EL (cell line): ENCODE data around the gene ORC5.
"Not testable (repeated sequence)": the region's sequence is repeated elsewhere in the genome, so short reads cannot be mapped to it uniquely, and the experiment has no call there.

Experiments used
- DNase-seq: peaks from one replicate; pipeline ENCODE4 v3.0.0-alpha.2; 2016

ORC5 gene

DNA sequence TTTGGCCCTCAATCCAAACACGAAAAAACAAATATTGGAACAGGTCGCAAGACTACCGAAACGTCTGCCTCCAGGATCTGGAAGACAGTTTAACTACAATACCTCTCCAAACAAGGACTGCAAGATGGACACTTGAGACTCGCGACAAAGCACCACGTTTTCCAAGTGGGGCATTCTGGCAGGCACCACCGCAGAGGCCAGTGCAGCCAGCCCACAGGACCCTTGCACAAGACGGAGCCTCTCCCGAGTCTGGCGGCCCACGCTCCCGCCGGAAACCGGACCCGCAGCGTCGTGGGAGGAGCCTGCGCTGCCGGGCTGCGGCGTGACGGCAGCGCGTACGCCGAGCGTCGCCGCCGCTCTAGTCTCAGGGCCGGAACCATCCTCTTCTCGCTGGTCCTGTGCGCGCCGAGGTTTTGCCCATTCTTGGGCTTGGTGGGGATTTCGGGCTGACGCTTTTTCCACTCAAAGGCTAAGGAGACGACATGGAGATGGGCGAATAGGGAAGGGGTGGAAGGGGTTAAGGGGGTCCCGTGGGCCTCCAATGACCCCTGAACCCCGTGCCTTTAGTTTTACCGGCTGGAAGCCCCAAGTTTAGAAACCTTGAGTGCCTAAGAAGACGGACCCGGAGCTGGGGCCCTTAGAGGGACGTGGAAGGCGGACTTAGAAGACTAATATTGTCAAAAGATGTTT lies at the start of gene ORC5:
TSS of gene ORC5 (minus strand) at position 283 of the 690 bp plus-strand sequence. CDS start at position 174, 109 bp downstream.
- DNase-seq, result peak; percentile 80

DNA sequence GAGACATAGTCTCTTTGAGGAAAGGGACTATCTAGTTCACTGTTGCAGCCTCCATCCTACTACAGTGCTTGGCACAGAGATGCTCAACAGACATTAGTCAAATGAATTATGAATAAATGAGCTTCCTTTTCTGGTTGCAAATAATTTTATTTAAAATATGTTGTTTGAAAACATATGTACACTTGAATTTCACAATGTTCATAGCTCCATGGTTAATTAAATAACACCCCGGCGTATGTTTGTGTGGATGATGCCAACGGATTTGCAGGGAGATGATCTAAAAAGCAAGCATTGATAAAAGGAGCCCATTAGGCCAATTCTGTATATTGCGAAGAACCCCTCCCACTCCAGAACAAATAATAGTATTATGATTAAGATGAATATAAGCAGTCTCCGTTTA lies 47.8 kb upstream of the ORC5 start:
- DNase-seq, result no peak

DNA sequence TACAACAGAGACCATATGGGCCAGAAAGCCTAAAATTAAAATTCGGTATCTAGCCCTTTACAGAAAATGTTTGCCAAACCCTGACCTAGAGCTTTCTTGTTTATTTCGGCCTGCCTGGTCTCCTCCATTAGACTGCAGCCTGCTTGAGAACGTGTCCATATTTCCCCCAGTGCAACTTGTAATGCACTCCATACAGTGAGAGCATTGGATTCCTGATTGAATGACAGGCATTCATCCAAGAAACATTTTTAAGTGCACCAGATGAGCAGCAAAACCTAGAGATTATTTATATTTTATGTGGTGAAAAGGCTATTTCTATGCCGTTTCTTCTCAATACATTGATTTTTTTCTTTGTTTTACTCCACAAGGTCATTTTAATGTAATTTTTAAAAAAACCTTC lies 47.4 kb upstream of the ORC5 start:
- DNase-seq, result no peak

DNA sequence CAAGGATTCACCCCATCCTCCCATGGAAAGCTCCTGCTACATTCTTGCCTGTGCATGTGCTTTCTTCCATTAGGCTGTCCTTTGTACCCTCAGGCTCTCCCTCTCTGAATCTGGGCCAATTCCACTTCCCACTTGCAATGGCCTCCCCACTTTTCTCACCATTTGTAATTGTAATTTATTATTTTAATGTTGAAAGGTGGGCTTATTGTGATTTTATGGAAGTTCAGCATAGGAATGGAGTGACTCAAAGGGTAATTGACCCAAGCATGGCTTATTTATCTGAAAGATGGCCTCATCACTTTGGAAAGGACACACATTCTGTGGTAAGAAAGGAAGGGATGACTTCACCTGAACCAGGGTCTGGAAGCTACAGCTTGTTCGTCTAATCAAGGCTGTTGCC lies 46.9 kb upstream of the ORC5 start:
- no peak for DNase-seq

DNA sequence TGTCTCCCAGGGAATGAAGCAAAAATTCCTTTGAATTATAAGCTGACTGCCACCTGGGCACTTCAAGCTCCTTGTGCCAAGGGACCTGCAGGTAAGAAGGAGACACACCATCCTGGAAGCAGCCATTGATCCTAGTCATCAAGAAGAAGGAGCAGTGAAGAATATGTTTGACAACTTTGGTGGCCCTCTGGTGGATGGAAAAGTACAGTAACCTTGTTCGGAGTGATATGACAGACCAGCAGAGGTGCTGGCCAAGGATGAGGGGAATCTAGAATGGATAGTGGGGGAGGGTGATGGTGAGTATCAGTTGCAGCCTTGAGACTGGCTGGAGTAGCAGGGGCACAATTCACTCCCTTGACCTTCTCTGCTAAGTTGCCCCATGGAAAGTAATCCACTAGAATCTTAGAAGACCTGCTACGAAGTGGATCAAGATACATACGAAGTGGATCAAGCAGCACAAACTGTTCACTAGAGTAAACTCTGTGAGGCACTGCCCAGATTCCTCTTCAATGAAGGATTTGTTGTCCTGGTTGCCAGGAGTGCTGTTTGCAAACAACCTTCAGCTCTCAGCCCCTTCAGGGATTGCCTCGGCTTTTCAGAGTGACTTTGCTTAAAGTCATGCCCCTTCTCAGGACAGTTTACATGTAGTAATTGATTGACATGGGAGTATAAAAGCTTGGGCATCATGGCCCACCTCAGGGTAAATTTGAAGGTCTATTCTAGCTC lies 44.8 kb upstream of the ORC5 start:
- DNase-seq, result no peak

DNA sequence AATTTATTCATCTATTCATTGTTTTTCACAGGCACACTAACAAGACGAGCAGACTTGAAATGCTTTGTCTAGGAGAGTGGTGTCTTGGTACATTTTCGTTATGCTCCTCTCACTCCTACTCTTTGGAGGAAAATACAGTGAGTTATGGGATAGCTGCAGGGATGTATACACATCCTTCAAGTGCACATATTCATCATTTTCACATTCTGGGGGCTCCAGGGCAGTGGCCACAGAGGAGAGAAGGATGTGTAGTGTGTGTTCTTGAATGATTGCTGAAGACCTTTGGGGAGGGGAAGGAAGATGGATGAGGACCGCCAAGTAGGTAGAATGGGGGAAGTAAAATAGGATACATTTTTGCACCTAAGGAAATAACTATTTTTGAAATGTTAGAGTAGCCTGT lies 34.8 kb upstream of the ORC5 start:
- DNase-seq, result no peak

DNA sequence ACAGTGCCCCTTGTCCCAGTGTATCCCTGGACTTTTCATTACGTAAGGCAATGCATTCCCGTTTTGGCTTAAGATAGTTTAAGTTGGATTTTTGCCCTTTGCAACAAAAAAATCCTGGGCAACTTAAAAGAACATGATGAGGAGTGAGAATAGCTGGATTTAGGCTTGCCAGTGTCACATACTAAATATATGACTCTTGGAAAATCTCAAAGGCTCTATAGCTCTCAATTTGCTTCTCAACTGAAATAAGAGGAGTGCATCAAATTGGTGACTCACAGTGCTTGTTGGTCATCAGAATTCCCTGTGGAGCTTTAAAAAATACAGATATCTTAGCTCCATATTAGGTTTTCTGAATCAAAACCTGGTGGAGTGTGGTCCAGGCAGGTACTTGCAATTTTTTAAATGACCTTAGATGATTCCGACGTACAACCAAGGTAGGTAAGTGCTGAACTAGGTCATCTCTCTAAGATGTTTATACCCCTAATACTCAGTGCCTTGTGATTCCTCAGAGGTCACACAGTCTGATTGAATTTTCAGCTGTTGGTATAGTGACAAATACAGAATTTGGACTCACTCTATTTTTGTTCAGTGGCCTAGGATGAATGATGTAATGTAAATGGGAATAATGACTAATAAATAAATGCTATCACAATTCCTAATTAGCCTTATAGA lies 33.9 kb upstream of the ORC5 start:
- no peak for DNase-seq

DNA sequence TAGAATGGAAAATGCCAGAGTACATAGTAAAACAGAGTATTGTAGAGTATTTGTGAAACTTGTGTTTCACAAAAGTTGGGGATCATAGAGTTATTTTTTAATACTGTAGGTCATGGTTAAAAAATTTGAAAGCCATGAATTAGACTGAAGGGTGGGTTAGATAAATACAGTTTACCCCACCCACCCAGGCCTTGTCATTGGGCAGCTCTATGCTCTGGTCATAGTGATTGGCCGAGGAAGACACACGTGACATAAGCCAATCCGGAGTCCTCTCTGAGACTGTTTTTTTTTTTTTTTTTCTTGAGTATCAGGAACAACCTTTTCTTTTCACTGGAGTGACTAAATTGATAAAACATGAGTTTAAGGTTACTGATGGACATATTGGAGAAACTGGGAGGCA lies 33.3 kb upstream of the ORC5 start:
- no peak for DNase-seq

DNA sequence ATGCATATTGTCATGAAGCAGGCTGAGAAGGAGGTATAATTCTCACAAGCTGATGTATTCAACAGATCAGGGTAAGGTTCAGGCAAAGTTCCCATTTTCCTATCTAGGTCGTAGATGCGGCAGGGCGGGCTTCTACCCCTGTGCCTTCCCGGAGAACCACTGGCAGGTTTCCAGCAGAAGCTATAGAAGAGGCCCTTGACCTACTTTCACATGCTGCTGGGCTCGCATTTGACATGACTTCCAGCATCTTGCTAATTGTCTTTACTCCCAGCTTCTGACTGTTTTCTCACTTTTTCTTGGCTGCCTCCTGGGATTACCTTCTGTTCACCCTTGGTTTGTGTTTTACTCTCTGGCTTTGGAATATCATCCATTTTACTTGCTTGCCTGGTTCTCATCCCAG lies 32.6 kb upstream of the ORC5 start:
- no peak for DNase-seq

DNA sequence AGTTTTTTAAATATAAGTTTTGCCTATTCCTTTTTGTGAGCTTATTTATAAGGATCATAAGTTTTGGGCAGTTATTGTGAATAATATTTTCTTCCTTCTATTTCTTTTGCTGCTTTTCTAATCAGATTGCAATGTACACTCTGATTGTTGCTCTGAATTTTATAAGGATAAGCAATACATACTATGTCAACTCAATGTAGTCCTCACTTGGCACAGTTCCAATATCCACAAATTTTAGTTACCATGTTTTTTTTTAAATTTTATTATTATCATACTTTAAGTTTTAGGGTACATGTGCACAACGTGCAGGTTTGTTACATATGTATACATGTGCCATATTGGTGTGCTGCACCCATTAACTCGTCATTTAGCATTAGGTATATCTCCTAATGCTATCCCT lies 27.2 kb upstream of the ORC5 start:
- not testable (repeated sequence) for DNase-seq

DNA sequence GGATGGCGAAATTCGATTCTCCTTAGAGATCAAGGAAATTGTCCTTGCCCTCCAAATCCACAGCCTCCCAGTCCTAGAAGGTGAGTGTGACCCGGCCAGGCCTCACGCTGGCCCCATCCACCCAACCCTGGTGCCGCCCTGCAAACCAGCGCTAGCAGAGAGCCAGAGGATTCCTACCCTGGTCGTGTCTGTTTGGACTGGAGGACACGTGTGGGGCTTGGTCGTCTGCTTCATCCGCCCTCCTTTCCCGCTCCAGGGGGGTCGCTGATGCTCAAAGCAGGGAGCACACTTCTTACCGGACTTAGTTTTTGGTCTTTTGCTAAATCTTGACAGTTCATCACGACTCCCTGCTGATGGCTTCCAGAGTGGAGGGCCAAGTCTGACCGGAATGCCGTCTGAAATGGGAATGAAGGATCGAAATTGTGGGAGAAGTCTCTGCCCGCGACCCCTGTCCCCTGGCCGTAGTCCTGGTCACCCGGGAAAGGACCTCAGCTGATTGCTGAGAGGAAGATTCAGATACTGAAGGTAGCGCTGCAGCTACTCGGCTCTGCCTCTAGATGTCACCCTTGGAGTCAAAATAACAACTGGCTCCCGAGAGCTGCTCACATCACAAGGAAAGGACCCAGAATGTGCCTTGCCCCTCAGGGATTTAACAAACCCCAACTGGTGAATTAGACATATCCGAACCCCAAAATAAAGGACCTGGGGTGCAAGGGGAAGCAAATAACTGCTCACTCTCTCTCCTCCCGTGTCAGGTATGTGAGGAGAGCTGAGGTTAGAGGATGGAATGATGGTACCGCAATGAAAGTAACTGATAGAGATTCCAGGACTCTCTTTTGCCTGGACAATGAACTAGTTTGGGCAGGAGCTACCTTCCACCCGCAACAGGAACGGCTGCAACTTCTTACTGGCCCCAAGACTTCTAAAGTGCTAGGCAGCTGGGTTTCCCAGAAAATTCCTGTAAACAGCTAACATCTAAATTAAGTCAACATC lies 23.5 kb upstream of the ORC5 start:
- DNase-seq, result peak; percentile 52

DNA sequence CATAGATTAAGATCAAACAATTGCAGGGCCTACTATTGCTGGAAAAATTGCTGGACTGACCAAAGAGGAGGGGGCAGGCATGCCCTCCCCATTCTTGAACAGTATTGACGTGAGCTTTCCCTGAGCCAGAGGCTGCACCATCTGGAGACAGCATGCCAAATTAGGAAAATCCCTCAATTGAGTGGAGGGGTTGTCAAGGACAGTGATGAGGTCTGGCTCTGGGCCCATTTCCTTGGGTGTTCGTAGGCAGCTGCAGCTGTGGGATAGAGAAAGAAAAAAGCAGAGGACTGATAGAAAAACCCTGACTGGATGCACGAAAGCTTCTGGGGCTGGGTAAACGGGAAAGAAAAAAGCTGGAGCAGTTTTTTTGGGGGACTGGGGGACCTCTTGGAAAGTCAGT lies 22.8 kb upstream of the ORC5 start:
- no peak for DNase-seq

DNA sequence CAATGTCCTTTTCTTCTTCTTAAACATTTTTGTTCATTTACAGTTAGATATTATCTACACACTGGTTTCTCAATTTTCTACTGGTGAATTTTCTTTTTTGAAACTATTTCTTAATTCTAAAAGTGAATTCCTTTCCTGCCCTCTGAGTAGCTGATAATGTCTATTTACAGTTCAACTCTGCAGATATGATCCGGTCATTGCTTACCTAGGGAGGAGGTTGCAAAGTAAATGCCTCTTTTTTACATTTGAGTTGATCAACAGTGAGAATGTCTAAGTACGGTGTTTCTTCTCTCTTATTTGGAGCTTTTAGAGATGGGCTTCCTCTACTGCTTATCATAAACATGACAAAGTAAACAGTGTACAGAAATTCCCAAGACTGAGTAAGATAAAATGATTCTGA lies 20.6 kb upstream of the ORC5 start:
- no peak for DNase-seq

DNA sequence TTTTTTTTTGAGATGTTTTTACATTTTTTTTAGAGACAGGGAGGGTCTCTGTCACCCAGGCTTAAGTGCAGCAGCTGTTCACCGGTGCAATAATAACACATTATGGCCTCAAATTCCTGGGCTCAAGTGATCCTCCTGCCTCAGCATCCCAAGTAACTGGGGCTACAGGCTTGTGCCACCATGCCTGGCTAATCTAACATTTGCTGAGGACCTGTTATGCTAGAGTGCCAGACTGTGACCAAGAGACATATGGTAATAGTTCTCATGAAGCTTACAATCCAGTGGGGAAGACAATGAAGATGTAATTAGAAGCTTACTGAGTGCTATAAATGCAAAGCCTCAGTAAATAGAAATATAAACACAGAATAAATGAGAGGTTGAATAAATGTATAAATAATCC lies 17.6 kb upstream of the ORC5 start:
- DNase-seq, result no peak

DNA sequence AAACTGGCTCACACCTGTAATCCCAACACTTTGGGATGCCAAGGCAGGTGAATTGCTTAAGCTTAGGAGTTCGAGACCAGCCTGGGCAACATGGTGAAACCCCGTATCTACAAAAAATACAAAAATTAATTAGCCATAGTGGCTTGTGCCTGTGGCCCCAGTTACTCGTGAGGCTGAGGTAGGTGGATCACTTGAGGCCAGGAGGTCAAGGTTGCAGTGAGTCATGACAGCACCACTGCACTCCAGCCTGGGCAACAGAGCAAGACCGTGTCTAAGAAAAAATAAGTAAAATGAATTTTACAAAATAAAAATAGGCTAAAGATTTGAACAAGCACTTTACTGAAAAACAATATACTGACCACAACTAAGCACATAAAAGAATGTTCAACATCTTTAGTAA lies 9.8 kb upstream of the ORC5 start:
- no peak for DNase-seq

DNA sequence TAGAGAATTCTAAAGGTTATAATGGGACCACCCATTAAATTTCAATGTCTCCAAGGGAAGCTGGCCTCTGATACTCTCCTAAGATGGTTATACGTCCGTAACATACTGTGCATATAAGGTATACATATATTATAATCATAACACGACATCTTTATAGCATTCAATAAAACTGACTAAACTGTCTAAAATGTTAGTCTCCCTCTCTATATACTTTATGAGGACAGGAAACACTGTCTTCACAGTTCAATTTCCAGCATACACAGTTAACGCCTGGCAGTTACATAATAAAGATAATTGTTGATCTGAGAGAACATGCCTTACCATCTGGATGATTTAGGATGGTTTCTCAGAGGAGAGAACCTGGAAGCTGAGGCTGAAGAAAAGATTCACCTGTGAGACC lies 1.2 kb upstream of the ORC5 start:
- no peak for DNase-seq

DNA sequence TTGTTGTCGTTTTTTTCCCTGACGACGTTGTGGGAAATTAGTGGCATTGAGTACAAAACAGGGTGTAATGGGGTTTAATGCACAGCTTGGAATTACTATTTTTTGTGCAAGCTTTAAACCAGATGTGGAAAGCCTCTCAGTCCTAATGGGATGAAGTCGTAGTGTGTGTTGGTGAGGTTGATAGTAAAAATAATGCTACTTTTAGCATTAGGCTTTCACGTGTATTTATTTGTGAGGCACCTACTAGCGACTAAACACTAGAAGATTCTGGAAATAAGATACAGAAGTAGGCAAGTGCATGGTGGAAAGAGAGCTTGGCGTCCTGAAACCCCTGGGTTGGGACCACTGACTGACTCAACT lies 588 bp upstream of the ORC5 start:
- no peak for DNase-seq

DNA sequence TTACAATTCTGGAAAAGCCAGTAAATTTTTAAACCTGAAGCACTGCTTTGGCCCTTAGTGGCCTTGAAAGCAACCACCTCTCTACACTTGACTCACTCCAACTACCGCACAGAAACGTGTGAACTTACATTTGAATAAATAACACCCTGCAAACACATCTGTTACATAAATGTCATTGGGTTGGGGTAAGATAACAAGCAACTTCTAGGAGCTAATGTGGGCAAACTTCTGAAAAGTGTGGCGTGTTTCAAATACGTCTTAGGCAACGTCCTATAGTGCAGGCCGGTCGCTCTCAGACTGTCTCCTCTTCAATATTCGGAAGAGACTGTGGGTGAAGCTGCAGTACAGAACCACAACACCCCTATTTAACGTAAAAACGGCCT lies 474 bp downstream of the ORC5 start:
- no peak for DNase-seq

DNA sequence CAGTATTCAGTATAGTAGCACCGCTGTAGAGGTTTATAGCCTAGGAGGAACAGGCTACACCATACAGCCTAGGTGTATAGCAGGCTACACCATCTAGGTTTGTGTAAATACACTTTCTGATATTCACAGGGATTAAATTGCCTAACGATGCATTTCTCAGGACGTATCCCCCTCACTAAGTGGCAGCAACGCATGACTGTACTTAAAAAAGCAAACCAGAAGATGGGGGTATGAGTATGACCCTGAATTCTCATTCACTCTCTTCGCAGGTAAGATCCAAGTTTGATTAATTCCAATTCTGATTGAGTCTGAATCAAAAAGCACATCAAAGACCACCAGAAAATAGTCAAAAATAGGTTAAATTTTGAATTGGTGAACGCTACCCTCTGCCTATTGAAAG lies 972 bp downstream of the ORC5 start:
- DNase-seq, result no peak

DNA sequence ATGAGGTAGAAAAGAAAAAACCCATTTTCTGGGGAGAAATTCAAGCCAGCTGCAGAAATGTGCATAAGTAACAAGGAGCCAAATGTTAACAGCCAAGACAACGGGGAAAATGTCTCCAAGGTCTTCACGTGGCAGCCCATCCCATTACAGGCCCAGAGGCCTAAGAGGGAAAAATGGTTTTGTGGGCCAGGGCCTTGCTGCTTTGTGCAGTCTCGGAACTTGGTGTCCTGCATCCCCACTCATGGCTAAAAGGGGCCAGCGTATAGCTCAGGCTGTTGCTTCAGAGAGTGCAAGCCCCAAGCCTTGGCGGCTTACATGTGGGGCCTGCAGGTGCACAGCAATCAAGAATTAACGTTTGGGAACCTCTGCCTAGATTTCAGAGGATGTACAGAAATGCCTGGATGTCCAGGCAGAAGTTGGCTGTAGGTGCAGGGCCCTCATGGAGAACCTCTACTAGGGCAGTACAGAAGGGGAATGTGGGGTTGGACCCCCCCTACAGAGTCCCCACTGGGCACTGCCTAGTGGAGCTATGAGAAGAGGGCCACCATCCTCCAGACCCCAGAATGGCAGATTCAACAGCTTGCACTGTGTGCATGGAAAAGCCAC lies 9.0 kb downstream of the ORC5 start:
- no peak for DNase-seq

DNA sequence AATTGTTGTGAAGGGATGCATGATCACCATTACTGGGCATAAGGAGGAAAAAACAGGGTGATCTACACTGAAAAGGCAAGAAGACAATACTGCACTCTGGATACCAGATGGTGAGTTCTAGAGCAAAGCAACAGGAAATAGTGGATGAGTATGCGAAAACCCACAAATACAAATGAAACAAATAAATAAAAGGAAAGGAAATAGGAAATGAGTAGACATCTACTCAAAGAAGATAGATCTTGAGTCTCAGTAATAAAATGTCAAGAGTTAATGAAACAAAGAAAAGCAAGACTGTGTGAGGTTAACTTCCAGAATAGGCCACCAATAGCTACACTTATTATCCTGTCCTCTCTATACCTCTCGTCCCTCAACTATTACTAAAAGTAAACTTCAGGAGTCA lies 11.7 kb downstream of the ORC5 start:
- peak; percentile 30 for DNase-seq

DNA sequence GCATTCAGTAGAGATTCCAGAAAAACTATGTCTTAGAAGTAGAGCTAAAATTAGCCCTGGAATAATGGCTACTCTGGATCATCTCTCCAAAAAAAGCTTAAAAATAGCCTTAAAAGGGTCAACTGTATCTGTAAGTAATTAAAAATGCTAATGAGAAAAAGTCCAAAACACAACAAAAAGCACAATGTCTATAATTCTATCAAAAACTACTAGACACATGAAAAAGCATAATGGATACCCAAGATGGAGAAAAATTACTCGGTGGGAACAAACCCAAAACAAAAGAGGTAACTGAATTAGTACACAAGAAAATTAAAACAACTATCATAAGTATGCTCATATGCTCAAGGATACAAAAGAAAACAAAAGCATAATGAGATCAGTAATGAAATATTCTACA lies 15.4 kb downstream of the ORC5 start:
- no peak for DNase-seq

DNA sequence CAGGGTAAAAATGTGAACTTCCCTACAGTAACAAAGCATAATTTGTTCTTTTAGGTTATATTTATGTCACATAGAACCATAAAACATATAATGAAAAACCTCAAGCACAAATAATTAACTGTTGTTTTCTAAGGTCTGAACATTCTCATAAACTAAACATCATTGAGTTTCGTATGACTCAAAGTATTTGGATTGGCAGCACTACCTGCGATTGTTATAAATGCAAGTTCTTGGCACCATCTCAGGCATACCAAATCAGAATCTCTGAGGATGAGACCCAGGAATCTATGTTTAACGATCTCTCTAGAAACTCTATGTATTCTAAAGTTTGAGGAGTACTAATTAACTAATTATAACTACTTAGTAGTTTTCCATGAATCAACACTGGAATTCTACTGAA lies 22.5 kb downstream of the ORC5 start:
- DNase-seq, result no peak
